ENCODE results near the gene ALOX5AP. TPM values are rescaled to one million over a fixed set of nuclear protein-coding genes. Genes with fewer than 3 reads are reported as not detected.

The ALOX5AP gene
- total and polyA plus RNA-seq, 2 experiments from 2014 or later: 3.3 to 17.2 TPM

- H3K27ac ChIP-seq: no peak overlapping the region
- H3K4me1 ChIP-seq (ENCODE audit: insufficient read depth): peaks cover 11% of the 10 kb centered on the region
- no peaks in the 10 kb centered on the region for H3K79me2 ChIP-seq
- H3K27me3 ChIP-seq: no peaks in the 10 kb centered on the region
- peak overlapping the region; percentile 23 for H2AFZ ChIP-seq
- WGBS (ENCODE audit: low lambda C conversion rate, missing lambda C conversion rate): 35% methylated on average over 32 of the region's 32 CpGs
- H3K9me2 ChIP-seq (replicated peaks; ENCODE audit: insufficient read depth): no peaks in the 10 kb centered on the region
- no peaks in the 10 kb centered on the region for H4K20me1 ChIP-seq (ENCODE audit: insufficient read depth, poor library complexity, severe bottlenecking)
- TF ChIP-seq CTCF (IDR thresholded peaks at IDR 0.05; ENCODE audit: poor library complexity) (peak; percentile 96), EZH2 (IDR thresholded peaks at IDR 0.05; ENCODE audit: borderline replicate concordance) (no peak)
- H3K4me3 ChIP-seq: no peak overlapping the region
- DNase-seq (ENCODE audit: low spot score): peak; percentile 87
- no peaks in the 10 kb centered on the region for H3K9me3 ChIP-seq (ENCODE audit: low read depth)
- H3K4me2 ChIP-seq: peak overlapping the region; percentile 72
- H3K36me3 ChIP-seq (replicated peaks; ENCODE audit: insufficient read depth, low read depth): no peaks in the 10 kb centered on the region
These were observed 67.7 kb downstream of the ALOX5AP start for GRCh38 chr13:30802953-30803478.

- H3K4me1 ChIP-seq (ENCODE audit: insufficient read depth): peaks cover 11% of the 10 kb centered on the region
- H3K4me2 ChIP-seq: no peak overlapping the region
- WGBS (ENCODE audit: low lambda C conversion rate, missing lambda C conversion rate): 91% methylated on average over 5 of the region's 5 CpGs
- no peaks in the 10 kb centered on the region for H3K36me3 ChIP-seq (replicated peaks; ENCODE audit: insufficient read depth, low read depth)
- no peak overlapping the region for H3K27ac ChIP-seq
- TF ChIP-seq EZH2phosphoT487 (IDR thresholded peaks at IDR 0.05; ENCODE audit: low read depth, severe bottlenecking, unreplicated experiment): no peak
- TF ChIP-seq EZH2 (IDR thresholded peaks at IDR 0.05; ENCODE audit: borderline replicate concordance): no peak
- TF ChIP-seq CTCF (IDR thresholded peaks at IDR 0.05; ENCODE audit: poor library complexity): no peak
- H3K9me3 ChIP-seq (ENCODE audit: low read depth): no peaks in the 10 kb centered on the region
- no peak overlapping the region for H3K4me3 ChIP-seq
- DNase-seq (ENCODE audit: low spot score): no peak
- no peaks in the 10 kb centered on the region for H3K27me3 ChIP-seq
- no peaks in the 10 kb centered on the region for H3K79me2 ChIP-seq
- H2AFZ ChIP-seq: no peak overlapping the region
- H3K9me2 ChIP-seq (replicated peaks; ENCODE audit: insufficient read depth): no peaks in the 10 kb centered on the region
- H4K20me1 ChIP-seq (ENCODE audit: insufficient read depth, poor library complexity, severe bottlenecking): no peaks in the 10 kb centered on the region
These were observed 68.4 kb downstream of the ALOX5AP start for GRCh38 chr13:30803749-30804148.

- no peak overlapping the region for H2AFZ ChIP-seq
- no peaks in the 10 kb centered on the region for H3K9me2 ChIP-seq (replicated peaks; ENCODE audit: insufficient read depth)
- H3K27ac ChIP-seq: no peak overlapping the region
- no peaks in the 10 kb centered on the region for H3K27me3 ChIP-seq
- H4K20me1 ChIP-seq (ENCODE audit: insufficient read depth, poor library complexity, severe bottlenecking): no peaks in the 10 kb centered on the region
- H3K36me3 ChIP-seq (replicated peaks; ENCODE audit: insufficient read depth, low read depth): no peaks in the 10 kb centered on the region
- H3K4me1 ChIP-seq (ENCODE audit: insufficient read depth): peaks cover 6% of the 10 kb centered on the region
- DNase-seq (ENCODE audit: low spot score): no peak
- H3K4me2 ChIP-seq: no peak overlapping the region
- WGBS (ENCODE audit: low lambda C conversion rate, missing lambda C conversion rate): 95% methylated on average over 5 of the region's 5 CpGs
- H3K4me3 ChIP-seq: no peak overlapping the region
- no peak for TF ChIP-seq EZH2phosphoT487 (IDR thresholded peaks at IDR 0.05; ENCODE audit: low read depth, severe bottlenecking, unreplicated experiment)
- no peak for TF ChIP-seq CTCF (IDR thresholded peaks at IDR 0.05; ENCODE audit: poor library complexity)
- no peaks in the 10 kb centered on the region for H3K79me2 ChIP-seq
- H3K9me3 ChIP-seq (ENCODE audit: low read depth): no peaks in the 10 kb centered on the region
These were observed 69.1 kb downstream of the ALOX5AP start for GRCh38 chr13:30804474-30804873.

GRCh38 chr13:30805132-30805537, 69.8 kb downstream of the ALOX5AP start:
- Histone ChIP-seq H3K27ac (peak overlapping the region; percentile 72), H3K79me2 (no peaks in the 10 kb centered on the region), H2AFZ (no peak overlapping the region)

More at GRCh38 chr13:30805132-30805537, 69.8 kb downstream of the ALOX5AP start:
- WGBS (ENCODE audit: low lambda C conversion rate, missing lambda C conversion rate): 85% methylated on average over 4 of the region's 4 CpGs
- no peak for DNase-seq (ENCODE audit: low spot score)
- H4K20me1 ChIP-seq (ENCODE audit: insufficient read depth, poor library complexity, severe bottlenecking): no peaks in the 10 kb centered on the region
- H3K36me3 ChIP-seq (replicated peaks; ENCODE audit: insufficient read depth, low read depth): no peaks in the 10 kb centered on the region
- H3K9me2 ChIP-seq (replicated peaks; ENCODE audit: insufficient read depth): no peaks in the 10 kb centered on the region
- peaks cover 4% of the 10 kb centered on the region for H3K4me1 ChIP-seq (ENCODE audit: insufficient read depth)
- H3K4me3 ChIP-seq: no peak overlapping the region
- H3K4me2 ChIP-seq: no peak overlapping the region
- TF ChIP-seq CTCF (IDR thresholded peaks at IDR 0.05; ENCODE audit: poor library complexity) (no peak), EZH2 (IDR thresholded peaks at IDR 0.05; ENCODE audit: borderline replicate concordance) (no peak), EZH2phosphoT487 (IDR thresholded peaks at IDR 0.05; ENCODE audit: low read depth, severe bottlenecking, unreplicated experiment) (no peak)
- no peaks in the 10 kb centered on the region for H3K9me3 ChIP-seq (ENCODE audit: low read depth)
- no peaks in the 10 kb centered on the region for H3K27me3 ChIP-seq
